HFF-Myc (cell line): ENCODE measurements around the gene HSPB6.

ENCODE experiments used
- DNase-seq: peaks from one replicate; pipeline ENCODE4 v3.0.0-alpha.2; 2011; ENCODE audit warnings: low read depth; ENCODE audit errors: extremely low read depth
- H3K4me3 ChIP-seq: replicated peaks from 2 replicates; pipeline ENCODE4 v1.5.1; 2011; ENCODE audit warnings: low read depth, mild to moderate bottlenecking, control low read depth, low read length
- TF ChIP-seq, protein P1 (sequence below): IDR thresholded peaks from 2 replicates; pipeline ENCODE4 v1.5.1; 2012; ENCODE audit warnings: mild to moderate bottlenecking, low read depth, low read length, control low read depth; ENCODE audit errors: missing control alignments

HSPB6 gene

DNA sequence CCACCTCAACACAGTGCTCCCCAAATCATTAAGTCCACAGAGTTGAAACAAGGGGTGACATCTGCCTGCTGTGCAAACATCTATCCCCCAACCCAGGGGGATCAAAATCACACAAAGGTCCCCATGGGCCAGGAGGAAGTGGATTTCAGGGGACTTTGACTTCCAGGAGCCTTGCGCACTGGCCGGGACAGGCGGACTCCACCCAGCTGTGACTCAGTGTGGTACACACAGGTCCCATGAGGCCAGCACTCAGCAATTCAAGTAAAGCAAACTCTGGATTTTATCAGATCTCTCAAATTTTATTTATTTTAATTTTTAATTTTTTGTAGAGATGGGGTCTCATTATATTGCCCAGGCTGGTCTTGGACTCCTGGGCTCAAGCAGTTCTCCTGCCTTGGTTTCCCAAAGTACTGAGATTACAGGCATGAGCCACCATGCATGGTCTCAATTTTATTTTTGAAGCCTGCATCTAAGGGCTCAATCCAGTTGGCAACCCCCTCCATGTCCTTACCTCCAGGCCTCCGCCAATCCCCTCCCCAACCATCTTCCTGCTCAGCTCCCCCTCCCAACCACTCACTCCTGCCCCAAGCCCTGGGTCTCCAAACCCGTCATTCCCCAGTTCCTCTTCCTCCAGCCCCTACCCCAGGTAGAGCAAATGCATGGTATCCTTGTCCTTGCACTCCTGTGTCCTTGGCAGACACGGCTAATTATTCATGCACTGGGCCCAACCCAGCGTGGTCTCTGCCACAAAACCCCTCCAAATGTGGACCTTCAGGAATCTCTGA lies 36.7 kb upstream of the HSPB6 start:
- no peak for DNase-seq
- TF ChIP-seq, protein P1, sequence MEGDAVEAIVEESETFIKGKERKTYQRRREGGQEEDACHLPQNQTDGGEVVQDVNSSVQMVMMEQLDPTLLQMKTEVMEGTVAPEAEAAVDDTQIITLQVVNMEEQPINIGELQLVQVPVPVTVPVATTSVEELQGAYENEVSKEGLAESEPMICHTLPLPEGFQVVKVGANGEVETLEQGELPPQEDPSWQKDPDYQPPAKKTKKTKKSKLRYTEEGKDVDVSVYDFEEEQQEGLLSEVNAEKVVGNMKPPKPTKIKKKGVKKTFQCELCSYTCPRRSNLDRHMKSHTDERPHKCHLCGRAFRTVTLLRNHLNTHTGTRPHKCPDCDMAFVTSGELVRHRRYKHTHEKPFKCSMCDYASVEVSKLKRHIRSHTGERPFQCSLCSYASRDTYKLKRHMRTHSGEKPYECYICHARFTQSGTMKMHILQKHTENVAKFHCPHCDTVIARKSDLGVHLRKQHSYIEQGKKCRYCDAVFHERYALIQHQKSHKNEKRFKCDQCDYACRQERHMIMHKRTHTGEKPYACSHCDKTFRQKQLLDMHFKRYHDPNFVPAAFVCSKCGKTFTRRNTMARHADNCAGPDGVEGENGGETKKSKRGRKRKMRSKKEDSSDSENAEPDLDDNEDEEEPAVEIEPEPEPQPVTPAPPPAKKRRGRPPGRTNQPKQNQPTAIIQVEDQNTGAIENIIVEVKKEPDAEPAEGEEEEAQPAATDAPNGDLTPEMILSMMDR: no peak
- H3K4me3 ChIP-seq: no peak overlapping the region

DNA sequence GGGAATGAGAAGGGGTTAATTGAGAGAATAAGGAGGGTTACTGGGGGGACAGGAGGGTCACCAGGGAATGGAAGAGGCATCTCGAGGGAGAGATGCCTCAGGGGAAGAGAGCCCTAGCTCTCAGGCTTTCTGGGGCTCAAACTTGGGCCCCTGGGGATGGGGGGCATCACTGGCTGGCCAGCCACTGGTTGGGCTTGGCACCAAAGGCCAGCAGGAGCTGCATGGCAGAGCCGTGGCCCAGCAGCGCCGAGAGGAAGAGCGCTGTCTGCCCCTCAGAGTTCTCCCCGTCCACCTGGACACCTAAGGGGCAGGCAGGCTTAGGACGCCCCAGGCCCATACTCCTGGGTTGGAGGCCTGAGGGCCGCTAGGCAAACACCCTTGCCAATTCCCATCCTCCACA lies 36.1 kb upstream of the HSPB6 start:
- DNase-seq: no peak
- no peak overlapping the region for H3K4me3 ChIP-seq
- TF ChIP-seq, protein P1: no peak

DNA sequence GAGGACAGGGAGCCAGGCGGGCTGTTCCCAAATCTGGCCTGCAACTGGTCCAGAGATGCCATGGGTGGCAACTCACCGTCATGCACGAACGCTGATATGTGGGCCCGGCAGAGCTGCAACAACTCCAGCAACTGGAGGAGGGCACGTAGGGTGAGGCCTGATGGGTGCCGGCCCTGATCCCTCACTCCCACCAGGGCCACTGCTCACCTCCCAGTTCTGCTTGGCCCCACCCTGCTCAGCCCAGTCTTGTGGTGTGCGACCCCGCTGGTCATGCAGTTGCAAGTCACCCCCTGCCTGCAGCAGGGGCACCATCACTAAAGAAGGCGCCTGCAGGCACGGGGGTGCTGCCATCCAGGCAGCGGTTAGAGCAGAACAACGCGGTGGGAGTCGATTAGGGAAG lies 35.5 kb upstream of the HSPB6 start:
- no peak overlapping the region for H3K4me3 ChIP-seq
- no peak for DNase-seq
- TF ChIP-seq, protein P1: no peak

DNA sequence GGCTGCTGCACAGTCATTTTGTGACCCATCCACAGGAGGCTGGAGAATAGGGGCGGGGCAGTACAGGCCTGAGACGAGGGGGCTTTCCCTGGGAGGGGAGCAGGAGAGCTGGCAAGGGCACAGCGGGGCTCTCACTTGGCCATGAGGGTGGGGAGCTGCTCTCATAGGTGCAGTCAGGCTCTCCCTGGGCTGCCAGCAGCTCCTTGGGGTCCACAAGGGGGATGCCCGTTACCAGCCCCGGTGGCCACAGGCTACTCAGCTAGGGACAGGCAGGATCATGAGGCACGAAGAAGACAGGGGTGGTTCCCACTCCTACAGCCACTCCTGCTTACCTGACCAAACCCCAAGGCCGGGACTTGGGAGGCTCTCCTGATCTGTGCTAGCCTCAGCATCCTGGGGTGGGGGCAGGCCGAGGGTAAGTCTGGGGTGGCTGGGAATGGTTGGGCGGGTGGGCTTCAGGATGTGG lies 35.0 kb upstream of the HSPB6 start:
- TF ChIP-seq, protein P1: no peak
- no peak for DNase-seq
- no peak overlapping the region for H3K4me3 ChIP-seq

DNA sequence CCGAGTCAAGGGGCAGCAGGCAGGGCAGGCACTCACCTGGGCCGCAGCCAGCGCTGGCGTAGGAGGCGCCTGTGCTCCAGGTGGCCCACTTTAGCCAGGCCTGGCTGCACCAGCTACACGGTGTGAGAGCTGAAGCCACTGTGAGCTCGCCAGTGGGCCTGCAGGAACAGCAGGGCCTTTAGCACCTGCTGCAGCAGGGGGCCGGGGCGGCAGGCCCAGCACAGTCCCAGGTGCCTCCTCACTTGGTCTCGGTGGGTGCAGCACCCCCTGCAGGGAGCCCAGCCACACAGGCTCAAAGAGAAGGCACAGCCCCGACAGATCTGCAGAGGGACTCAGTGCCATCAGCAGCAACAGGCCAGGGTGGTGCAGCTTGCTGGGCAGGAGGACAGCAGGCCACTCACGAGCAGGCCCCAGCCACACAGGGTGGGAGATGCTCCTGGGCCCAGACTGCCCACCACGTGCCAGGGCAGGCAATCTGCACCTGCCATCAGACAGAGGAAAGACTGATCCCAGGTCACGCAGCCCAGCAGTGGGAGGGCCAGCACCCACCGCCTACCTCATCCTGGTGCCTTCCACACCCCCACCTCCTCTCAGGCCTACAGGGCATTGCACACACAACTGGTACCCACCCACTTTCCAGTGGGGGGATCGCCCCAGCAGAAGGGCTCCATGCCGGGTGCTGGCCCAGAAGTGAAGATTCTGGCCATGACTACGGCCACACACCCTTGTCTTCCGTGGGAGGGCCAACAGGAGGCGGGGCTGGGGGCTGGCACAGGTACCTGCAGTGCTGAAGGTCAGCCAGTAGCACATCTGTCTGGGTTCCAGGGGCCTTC lies 34.4 kb upstream of the HSPB6 start:
- TF ChIP-seq, protein P1: peak; percentile 10
- no peak overlapping the region for H3K4me3 ChIP-seq
- DNase-seq: no peak

DNA sequence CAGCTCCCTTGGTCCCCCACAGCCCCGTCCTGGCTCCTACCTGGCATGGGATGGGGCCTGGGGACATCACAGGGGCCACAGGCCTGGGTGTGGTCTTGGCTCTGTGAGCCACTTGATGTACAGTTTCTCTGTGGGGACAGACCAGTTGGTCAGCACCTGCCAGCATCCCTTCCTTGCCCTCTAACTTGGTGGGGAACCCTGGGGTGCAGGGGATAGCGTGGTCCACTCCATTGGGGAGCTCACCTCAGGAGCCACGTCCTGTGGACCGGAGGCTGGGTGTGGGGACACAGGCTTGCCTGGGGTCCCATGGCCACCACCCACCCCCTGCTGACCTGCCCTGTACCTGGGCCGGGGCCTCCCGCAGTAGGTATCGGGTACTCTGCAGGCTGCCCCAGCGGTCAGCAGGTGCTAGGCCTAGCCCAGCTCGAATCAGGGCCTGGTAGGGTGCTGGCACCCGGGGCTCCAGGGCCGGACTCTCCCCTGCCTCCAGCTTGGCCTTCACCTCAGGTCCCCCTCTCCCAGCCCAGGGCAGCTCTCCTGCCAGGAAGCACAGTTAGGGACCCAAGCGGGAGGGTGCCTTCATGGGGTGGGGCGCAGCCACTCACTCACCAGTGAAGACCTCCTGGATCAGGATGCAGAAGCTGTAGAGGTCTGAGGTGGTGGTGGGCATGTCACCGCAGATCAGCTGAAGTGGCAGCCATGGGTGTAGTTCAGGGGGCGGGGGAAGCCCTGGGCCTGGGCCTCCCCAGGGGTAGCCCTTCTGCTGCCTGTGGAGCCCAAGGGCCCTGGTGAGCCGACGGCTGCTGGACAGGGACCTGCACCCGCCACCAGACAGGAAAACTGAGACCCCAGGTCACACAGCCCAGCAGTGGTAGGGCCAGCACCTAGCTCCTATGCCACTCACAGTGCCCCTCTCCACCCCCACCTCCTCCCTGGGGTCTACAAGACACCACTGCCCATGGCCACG lies 33.4 kb upstream of the HSPB6 start:
- no peak overlapping the region for H3K4me3 ChIP-seq
- DNase-seq: no peak
- TF ChIP-seq, protein P1: no peak
